CD14-positive monocyte (primary cell): ENCODE data around the gene SEC14L2. TPM values are rescaled to one million over a fixed set of nuclear protein-coding genes. Genes with fewer than 3 reads are reported as not detected.
A peak's percentile ranks its signal among the peaks of the same experiment; 100 is the strongest.

Experiments
- DNase-seq, 3 donors: peaks; one replicate each; pipeline ENCODE4 v3.0.0-alpha.2; 2011 to 2022
- H2AFZ ChIP-seq: 2 replicates; pipeline ENCODE4 v1.6.0; 2012; ENCODE audit warnings: mild to moderate bottlenecking, low read depth, low read length, inconsistent platforms; ENCODE audit not compliant: insufficient read depth, poor library complexity, severe bottlenecking
- H3K27ac ChIP-seq, 2 donors: 1 replicate in 1 of 2; 2 replicates in 1 of 2; pipeline ENCODE4 v1.5.1; 2012 to 2013; ENCODE audit warnings: low read length in 2 of 2, control low read depth in 1 of 2, inconsistent platforms in 1 of 2, low read depth in 1 of 2, mild to moderate bottlenecking in 1 of 2
- H3K27me3 ChIP-seq, 2 donors: one replicate each; pipeline versions ENCODE4 v1.6.0 to v1.6.1; 2011 to 2013; ENCODE audit warnings: low read length in 2 of 2; ENCODE audit not compliant: control insufficient read depth in 2 of 2, insufficient read depth in 2 of 2
- H3K36me3 ChIP-seq, 2 donors: replicated peaks in 1 of 2; 1 replicate in 1 of 2; 2 replicates in 1 of 2; pipeline versions ENCODE4 v1.5.1 to v1.6.1; 2012 to 2013; ENCODE audit warnings: low read length in 2 of 2, control low read depth in 1 of 2, inconsistent platforms in 1 of 2, mild to moderate bottlenecking in 1 of 2; ENCODE audit not compliant: insufficient read depth in 2 of 2, control insufficient read depth in 1 of 2
- H3K4me1 ChIP-seq, 2 donors: 1 replicate in 1 of 2; 2 replicates in 1 of 2; pipeline versions ENCODE4 v1.5.1 to v1.6.1; 2012 to 2013; ENCODE audit warnings: low read length in 2 of 2, control low read depth in 1 of 2, inconsistent platforms in 1 of 2, mild to moderate bottlenecking in 1 of 2, moderate library complexity in 1 of 2; ENCODE audit not compliant: insufficient read depth in 2 of 2, control insufficient read depth in 1 of 2
- H3K4me2 ChIP-seq: replicated peaks from 2 replicates; pipeline ENCODE3; 2012; ENCODE audit warnings: low read length, moderate library complexity, mild to moderate bottlenecking; ENCODE audit not compliant: poor library complexity, severe bottlenecking; ENCODE audit errors: extremely low read depth
- H3K4me3 ChIP-seq, 3 experiments: fragments of 200-600 bp in 1 of 3; sonication (generic) in 1 of 3; replicated peaks in 1 of 3; 1 replicate in 2 of 3; 2 replicates in 1 of 3; pipeline ENCODE4 v1.5.1; 2011 to 2013; ENCODE audit warnings: low read length in 3 of 3, mild to moderate bottlenecking in 3 of 3, control low read depth in 2 of 3, low read depth in 2 of 3, inconsistent platforms in 1 of 3, moderate library complexity in 1 of 3
- H3K79me2 ChIP-seq: 2 replicates; pipeline ENCODE4 v1.6.0; 2012; ENCODE audit warnings: mild to moderate bottlenecking, control low read depth, inconsistent platforms, low read length, moderate library complexity; ENCODE audit not compliant: insufficient read depth
- H3K9ac ChIP-seq: 2 replicates; pipeline ENCODE4 v1.6.0; 2017; ENCODE audit warnings: low read length, mild to moderate bottlenecking; ENCODE audit not compliant: insufficient read depth, poor library complexity, severe bottlenecking
- H3K9me3 ChIP-seq, 2 donors: replicated peaks in 1 of 2; 1 replicate in 1 of 2; 2 replicates in 1 of 2; pipeline versions ENCODE4 v1.5.1 to v1.6.1; 2012 to 2013; ENCODE audit warnings: low read length in 2 of 2, control low read depth in 1 of 2; ENCODE audit not compliant: control insufficient read depth in 1 of 2, insufficient read depth in 1 of 2
- H4K20me1 ChIP-seq: 2 replicates; pipeline ENCODE4 v1.6.0; 2012; ENCODE audit warnings: mild to moderate bottlenecking, low read length, control low read depth, moderate library complexity; ENCODE audit not compliant: insufficient read depth
- H3K27ac Mint-ChIP-seq, 7 donors: one replicate each; pipeline ENCODE4 v1.8.0; 2020; ENCODE audit warnings: mild to moderate bottlenecking in 7 of 7, mixed read lengths in 7 of 7, moderate library complexity in 6 of 7, inconsistent platforms in 2 of 7
- H3K27me3 Mint-ChIP-seq, 3 donors: one replicate each; pipeline ENCODE4 v1.8.0; 2021 to 2022; ENCODE audit warnings: low read depth in 3 of 3, mild to moderate bottlenecking in 3 of 3, mixed read lengths in 3 of 3, moderate library complexity in 3 of 3, inconsistent platforms in 1 of 3
- H3K36me3 Mint-ChIP-seq, 2 donors: one replicate each; pipeline ENCODE4 v1.8.0; 2020; ENCODE audit warnings: mixed read lengths in 2 of 2, inconsistent platforms in 1 of 2, mild to moderate bottlenecking in 1 of 2
- H3K4me1 Mint-ChIP-seq: one replicate; pipeline ENCODE4 v1.8.0; 2020; ENCODE audit warnings: mild to moderate bottlenecking, mixed read lengths
- H3K4me3 Mint-ChIP-seq, 2 donors: one replicate each; pipeline ENCODE4 v1.8.0; 2020; ENCODE audit warnings: mild to moderate bottlenecking in 2 of 2, mixed read lengths in 2 of 2, moderate library complexity in 1 of 2
- H3K9me3 Mint-ChIP-seq, 7 donors: one replicate each; pipeline ENCODE4 v1.8.0; 2020 to 2022; ENCODE audit warnings: mixed read lengths in 7 of 7, mild to moderate bottlenecking in 6 of 7, moderate library complexity in 6 of 7, inconsistent platforms in 2 of 7
- CTCF ChIP-seq: fragments of 200-600 bp; IDR thresholded peaks from one replicate; pipeline ENCODE4 v1.8.0; 2022; ENCODE audit warnings: antibody characterized with exemption, mild to moderate bottlenecking
- WGBS: methylation state at CpG from one replicate; pipeline ENCODE4 v1.1.5; 2013; ENCODE audit warnings: missing lambda C conversion rate; ENCODE audit not compliant: insufficient coverage; 5-methylcytosine and 5-hydroxymethylcytosine counted together
- intact Hi-C, 2 donors: fragments of 100-400 bp; cut with micrococcal nuclease; formaldehyde crosslinking; loops; one replicate each; pipeline versions ENCODE4 v1.15.0 to v1.15.1; 2023
- polyA plus RNA-seq, 3 donors: library from polyadenylated mRNA; depleted of rRNA in 1 of 3; unstranded in 2 of 3; stranded (reverse) in 1 of 3; fragments of 300-500 nt in 2 of 3; fragments of >200 nt in 1 of 3; fragmentation: Illumina TruSeq in 2 of 3; gene quantifications; 1 replicate in 2 of 3; 2 replicates in 1 of 3; pipeline ENCODE4 v1.2.3, GENCODE V29; 2012 to 2021

The SEC14L2 gene
- polyA plus RNA-seq, 3 donors: 0.03 TPM; not detected in 1

- Histone ChIP-seq H4K20me1 (no peaks in the 10 kb centered on the region), H3K4me3 (no peak overlapping the region), H3K4me1 (peaks cover 27 to 32% of the 10 kb centered on the region in 2 donors), H3K79me2 (peaks cover 6% of the 10 kb centered on the region), H3K9me3 (no peaks in the 10 kb centered on the region), H3K9ac (no peak overlapping the region), H3K27ac (no peak overlapping the region), H3K27me3 (no peaks in the 10 kb centered on the region), H3K4me2 (no peak overlapping the region), H2AFZ (no peak overlapping the region), H3K36me3 (peaks cover 4 to 28% of the 10 kb centered on the region in 2 donors)
- DNase-seq: no peak
- Mint-ChIP-seq H3K4me1 (peaks cover 26% of the 10 kb centered on the region), H3K27me3 (peaks cover 0 to 2% (median 2%) of the 10 kb centered on the region in 3 donors), H3K36me3 (peaks cover 23 to 37% of the 10 kb centered on the region in 2 donors), H3K4me3 (no peak overlapping the region), H3K9me3 (no peaks in the 10 kb centered on the region), H3K27ac (no peak overlapping the region)
- 100% methylated on average over 3 of the region's 6 CpGs for WGBS
- intact Hi-C loops: loop anchor here in 1 of 2 donors (5.0 to 10.0 kb wide), 2 partner anchors 133 to 536 kb away; partner anchors contain the start of genes CASTOR1 and MTMR3
- no peak for TF ChIP-seq CTCF
Measured at GRCh38 chr22:30420347-30421125, 23.7 kb downstream of the SEC14L2 start.

- H3K27me3 Mint-ChIP-seq: peaks cover 0 to 2% (median 0%) of the 10 kb centered on the region in 3 donors
- 98% methylated on average over 5 of the region's 8 CpGs for WGBS
- peaks cover 38% of the 10 kb centered on the region for H3K4me1 Mint-ChIP-seq
- Histone ChIP-seq H3K4me3 (no peak overlapping the region), H3K79me2 (peaks cover 6% of the 10 kb centered on the region), H3K9me3 (no peaks in the 10 kb centered on the region), H4K20me1 (no peaks in the 10 kb centered on the region), H3K4me1 (peaks cover 40 to 45% of the 10 kb centered on the region in 2 donors), H3K4me2 (no peak overlapping the region), H3K27ac (no peak overlapping the region), H3K9ac (no peak overlapping the region), H2AFZ (no peak overlapping the region), H3K27me3 (no peaks in the 10 kb centered on the region), H3K36me3 (peaks cover 4 to 14% of the 10 kb centered on the region in 2 donors)
- H3K4me3 Mint-ChIP-seq: no peak overlapping the region
- H3K27ac Mint-ChIP-seq: peak overlapping the region in 4 of 7 donors; percentile 1 to 98 (median 73)
- peak in 1 of 3 donors; percentile 42 for DNase-seq
- no peak for TF ChIP-seq CTCF
- intact Hi-C loops: loop anchor here in 1 of 2 donors (5.0 to 10.0 kb wide), 2 partner anchors 135 to 537 kb away; partner anchors contain the start of genes CASTOR1 and MTMR3
- H3K9me3 Mint-ChIP-seq: peaks cover 0 to 2% (median 0%) of the 10 kb centered on the region in 7 donors
- H3K36me3 Mint-ChIP-seq: peaks cover 10 to 25% of the 10 kb centered on the region in 2 donors
Measured at GRCh38 chr22:30421695-30422480, 25.1 kb downstream of the SEC14L2 start.
